HepG2 (cell line): ENCODE measurements around the gene FAM50A. TPM values are rescaled to one million over a fixed set of nuclear protein-coding genes. Genes with fewer than 3 reads are reported as not detected.

Source experiments
- ATAC-seq: fragments of 200-7000 bp; cut with Tn5 transposase; 3 replicates; pipeline ENCODE4 v1.9.1; 2020; ENCODE audit warnings: mild to moderate bottlenecking, moderate library complexity
- BruUV-seq: library from RNA; stranded (reverse); fragments of 400-500 nt; replicated peaks from 2 replicates; lab custom pipeline; 2021; lab: Mats Ljungman, UMichigan
- CTCF ChIA-PET: fragments of 300-600 bp; formaldehyde crosslinking; extraction: SDS; loops from one replicate; lab custom pipeline; 2021; ENCODE audit warnings: low total read pairs, inconsistent platforms, low intra/inter-chr PET ratio; lab: Yijun Ruan, JAX
- POLR2A ChIA-PET: fragments of 350-600 bp; sonication (Branson Sonifier 250); formaldehyde crosslinking; loops from one replicate; lab custom pipeline; 2020; ENCODE audit warnings: antibody characterized with exemption, inconsistent platforms; lab: Yijun Ruan, JAX
- DNase-seq: peaks from one replicate; pipeline ENCODE4 v3.0.0-alpha.2; 2015; ENCODE audit warnings: low spot score
- FAIRE-seq: peaks from 3 replicates; lab custom pipeline; 2011; peaks lifted over from hg19 to GRCh38; lab: Jason Lieb, UNC
- H2AFZ ChIP-seq: one replicate; pipeline ENCODE4 v1.6.1; 2011; ENCODE audit warnings: low read length, inconsistent platforms
- H3K27ac ChIP-seq: fragments of 300-600 bp; 3 replicates; pipeline ENCODE4 v1.8.0; 2011; ENCODE audit warnings: mixed run types, mild to moderate bottlenecking, mixed read lengths, low read length, inconsistent platforms; ENCODE audit not compliant: insufficient read depth; ENCODE audit errors: extremely low read length
- H3K27me3 ChIP-seq, 2 experiments: fragments of 200-600 bp in 1 of 2; 2 replicates in 1 of 2; 3 replicates in 1 of 2; pipeline versions ENCODE4 v1.6.0 to v1.8.0; 2011; ENCODE audit warnings: low read length in 2 of 2, mild to moderate bottlenecking in 2 of 2, moderate library complexity in 2 of 2, inconsistent platforms in 1 of 2; ENCODE audit not compliant: insufficient read depth in 2 of 2, control insufficient read depth in 1 of 2
- H3K36me3 ChIP-seq, 2 experiments: fragments of 200-600 bp in 1 of 2; replicated peaks in 1 of 2; 2 replicates in 1 of 2; 3 replicates in 1 of 2; pipeline versions ENCODE4 v1.5.1 to v1.8.0; 2011; ENCODE audit warnings: low read length in 2 of 2, inconsistent platforms in 1 of 2; ENCODE audit not compliant: insufficient read depth in 2 of 2, control insufficient read depth in 1 of 2
- H3K4me1 ChIP-seq: 2 replicates; pipeline ENCODE4 v1.5.1; 2012; ENCODE audit warnings: low read length, inconsistent platforms; ENCODE audit not compliant: insufficient read depth
- H3K4me2 ChIP-seq: 2 replicates; pipeline ENCODE4 v1.6.0; 2011; ENCODE audit warnings: low read depth, low read length, inconsistent platforms
- H3K4me3 ChIP-seq, 3 experiments: fragments of 200-600 bp in 1 of 3; sonication (generic), shearing (Covaris generic) in 1 of 3; replicated peaks in 1 of 3; 2 replicates each; pipeline ENCODE4 v1.5.1; 2011 to 2016; ENCODE audit warnings: low read length in 3 of 3, inconsistent platforms in 2 of 3, low read depth in 2 of 3, mild to moderate bottlenecking in 2 of 3, control low read depth in 1 of 3, mixed read lengths in 1 of 3; ENCODE audit not compliant: insufficient read depth in 1 of 3
- H3K79me2 ChIP-seq: one replicate; pipeline ENCODE4 v1.6.1; 2011; ENCODE audit warnings: low read length, inconsistent platforms; ENCODE audit not compliant: insufficient read depth
- H3K9ac ChIP-seq: 2 replicates; pipeline ENCODE4 v1.6.0; 2011; ENCODE audit warnings: mild to moderate bottlenecking, low read depth, low read length, inconsistent platforms; ENCODE audit not compliant: insufficient read depth
- H3K9me3 ChIP-seq: 2 replicates; pipeline ENCODE4 v1.5.1; 2012; ENCODE audit warnings: mild to moderate bottlenecking, low read length
- H4K20me1 ChIP-seq: 2 replicates; pipeline ENCODE4 v1.6.0; 2011; ENCODE audit warnings: inconsistent platforms, mild to moderate bottlenecking, low read length, moderate library complexity; ENCODE audit not compliant: insufficient read depth
- CREBL2 ChIP-seq: sonication (generic); formaldehyde crosslinking; IDR thresholded peaks from 2 replicates; pipeline ENCODE4 v1.8.1; 2023; ENCODE audit warnings: missing genetic modification reagents, mild to moderate bottlenecking, borderline replicate concordance
- IRX3 ChIP-seq: sonication (generic); formaldehyde crosslinking; IDR thresholded peaks from 2 replicates; pipeline ENCODE4 v1.8.1; 2023; ENCODE audit warnings: mild to moderate bottlenecking, low read depth, missing genetic modification reagents, borderline replicate concordance
- MEIS1 ChIP-seq: sonication (generic); formaldehyde crosslinking; IDR thresholded peaks from 2 replicates; pipeline ENCODE4 v1.9.0; 2021; ENCODE audit warnings: mild to moderate bottlenecking, missing genetic modification reagents, moderate library complexity, borderline replicate concordance
- NFE2L2 ChIP-seq: fragments of 150-350 bp; IDR thresholded peaks from 2 replicates; pipeline ENCODE4 v1.6.1; 2014; ENCODE audit warnings: low read length
- NFYB ChIP-seq: sonication (generic); formaldehyde crosslinking; IDR thresholded peaks from 2 replicates; pipeline ENCODE4 v1.4.0; 2020; ENCODE audit warnings: missing genetic modification reagents
- NR1H2 ChIP-seq: sonication (generic); formaldehyde crosslinking; IDR thresholded peaks from 2 replicates; pipeline ENCODE4 v1.8.1; 2022; ENCODE audit warnings: low read depth, missing genetic modification reagents, borderline replicate concordance
- TOPORS ChIP-seq: sonication (generic); formaldehyde crosslinking; IDR thresholded peaks from 2 replicates; pipeline ENCODE4 v1.8.0; 2023; ENCODE audit warnings: mild to moderate bottlenecking, missing genetic modification reagents
- TRIM22 ChIP-seq: fragments of 450-650 bp; IDR thresholded peaks from 2 replicates; pipeline ENCODE4 v1.6.1; 2017
- ZBED4 ChIP-seq: sonication (generic); formaldehyde crosslinking; IDR thresholded peaks from 2 replicates; pipeline ENCODE4 v1.4.0; 2020; ENCODE audit warnings: missing genetic modification reagents, borderline replicate concordance
- ZFP36 ChIP-seq: fragments of 150-350 bp; IDR thresholded peaks from 2 replicates; pipeline ENCODE4 v1.6.1; 2018; ENCODE audit warnings: borderline replicate concordance, low read length, low read depth; ENCODE audit not compliant: partially characterized antibody
- ZNF143 ChIP-seq: sonication (generic); formaldehyde crosslinking; IDR thresholded peaks from 2 replicates; pipeline ENCODE4 v1.4.0; 2020; ENCODE audit warnings: missing genetic modification reagents
- ZNF564 ChIP-seq: sonication (generic); formaldehyde crosslinking; IDR thresholded peaks from 2 replicates; pipeline ENCODE4 v1.8.1; 2023; ENCODE audit warnings: mild to moderate bottlenecking, missing genetic modification reagents
- ZNF644 ChIP-seq: IDR thresholded peaks from 2 replicates; pipeline ENCODE4 v1.6.1; 2016; ENCODE audit warnings: low read depth
- WGBS: methylation state at CpG from one replicate; pipeline ENCODE4 v1.1.6; 2017; ENCODE audit warnings: low lambda C conversion rate; 5-methylcytosine and 5-hydroxymethylcytosine counted together
- in situ Hi-C: cut with HindIII; loops from 2 replicates; pipeline ENCODE4 v1.10.0; 2017; ENCODE audit warnings: low pct_unique_long_range_greater_than_20kb; ENCODE audit not compliant: extremely low pct_ligation_motif_present
- intact Hi-C: fragments of 100-400 bp; cut with micrococcal nuclease; formaldehyde crosslinking; loops from one replicate; pipeline ENCODE4 v1.10.0; 2022; ENCODE audit not compliant: unreplicated experiment
- polyA plus RNA-seq, 8 experiments: library from polyadenylated mRNA; depleted of rRNA in 3 of 8; stranded (reverse) in 7 of 8; unstranded in 1 of 8; fragments of >200 nt; fragmentation: Illumina TruSeq in 4 of 8; extraction: Trizol in 4 of 8; gene quantifications; 2 replicates each; pipeline versions ENCODE4 v1.2.1 to v1.2.3, GENCODE V29; 2011 to 2016; ENCODE audit warnings: low read depth in 4 of 8, missing spikeins in 1 of 8, mixed read lengths in 1 of 8; ENCODE audit not compliant: insufficient read depth in 1 of 8
- total RNA-seq, 5 experiments: library from RNA; depleted of rRNA; stranded (reverse); fragments of >200 nt; fragmentation: Illumina TruSeq; extraction: Trizol; gene quantifications; 2 replicates each; pipeline ENCODE4 v1.2.3, GENCODE V29; 2016; ENCODE audit warnings: low read depth in 1 of 5

The FAM50A gene
- total and polyA plus RNA-seq, 2 of the 13 experiments (the other 11 are each of a cell fraction or from before 2014, with no cell fraction given) = 30.7 to 40.7 TPM

GRCh38 chrX:154430916-154431315 is 13.0 kb upstream of the FAM50A start (continued):
- no peak for TF ChIP-seq ZFP36

DNA sequence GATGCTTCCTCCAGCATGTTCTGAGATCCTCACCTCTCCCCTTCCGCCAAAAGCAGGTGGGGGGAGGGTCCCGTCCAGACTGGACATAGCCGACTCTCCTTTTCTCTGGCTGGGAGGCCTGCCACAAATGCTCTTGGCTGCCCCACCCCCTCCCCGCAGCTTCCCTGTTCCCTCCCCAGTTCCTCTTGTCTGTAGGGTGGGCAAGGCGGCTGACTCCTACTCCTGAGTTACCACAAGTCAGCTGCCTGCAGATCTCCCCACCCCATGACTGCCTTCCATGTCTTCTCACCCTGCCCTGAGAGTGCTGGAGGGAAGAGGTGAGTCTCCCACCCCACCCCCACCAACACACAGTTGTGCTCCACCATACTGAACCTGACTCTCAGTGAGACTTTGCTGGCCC is 12.6 kb upstream of the FAM50A start:
- peaks cover 33% of the 10 kb centered on the region for H3K4me1 ChIP-seq
- no peak overlapping the region for H2AFZ ChIP-seq
- no peak overlapping the region for H3K9ac ChIP-seq
- no peak overlapping the region for H3K27ac ChIP-seq
- H4K20me1 ChIP-seq = no peaks in the 10 kb centered on the region
- POLR2A ChIA-PET = interaction anchor here (1.3 kb wide), 1 partner anchor 20 kb away, joined by 3 read pairs; the partner anchor contains the start of gene TAFAZZIN
- H3K4me3 ChIP-seq = no peak overlapping the region
- H3K4me2 ChIP-seq = no peak overlapping the region
- WGBS = 100% methylated on average over 2 of the region's 5 CpGs
- intact Hi-C loops = no loop called here
- peaks cover 15% of the 10 kb centered on the region for H3K79me2 ChIP-seq
- no peak for TF ChIP-seq ZNF143 (CRISPR knock-in tag)
- no peak for TF ChIP-seq MEIS1 (CRISPR knock-in tag)
- no peak for TF ChIP-seq NFE2L2
- TF ChIP-seq ZNF564 (CRISPR knock-in tag) = no peak
- no peak for TF ChIP-seq NR1H2 (CRISPR knock-in tag)
- no peak for TF ChIP-seq NFYB (CRISPR knock-in tag)
- TF ChIP-seq TOPORS (CRISPR knock-in tag) = no peak
- TF ChIP-seq CREBL2 = no peak
- TF ChIP-seq TRIM22 = no peak
- TF ChIP-seq ZBED4 (CRISPR knock-in tag) = no peak
- TF ChIP-seq ZNF644 (CRISPR knock-in tag) = no peak
- no peak for TF ChIP-seq IRX3 (CRISPR knock-in tag)
- TF ChIP-seq, all 625 proteins: peak for 0
- BruUV-seq = no TSS peak
- FAIRE-seq (no peak), ATAC-seq (no peak), DNase-seq (no peak)
- in situ Hi-C loops = no loop called here
- no peaks in the 10 kb centered on the region for H3K27me3 ChIP-seq
- CTCF ChIA-PET = no interaction called here
- H3K36me3 ChIP-seq = no peaks in the 10 kb centered on the region; a peak in 3 of 5 replicates
- no peaks in the 10 kb centered on the region for H3K9me3 ChIP-seq
